ENCODE measurements around the gene LIN7A.

DNA sequence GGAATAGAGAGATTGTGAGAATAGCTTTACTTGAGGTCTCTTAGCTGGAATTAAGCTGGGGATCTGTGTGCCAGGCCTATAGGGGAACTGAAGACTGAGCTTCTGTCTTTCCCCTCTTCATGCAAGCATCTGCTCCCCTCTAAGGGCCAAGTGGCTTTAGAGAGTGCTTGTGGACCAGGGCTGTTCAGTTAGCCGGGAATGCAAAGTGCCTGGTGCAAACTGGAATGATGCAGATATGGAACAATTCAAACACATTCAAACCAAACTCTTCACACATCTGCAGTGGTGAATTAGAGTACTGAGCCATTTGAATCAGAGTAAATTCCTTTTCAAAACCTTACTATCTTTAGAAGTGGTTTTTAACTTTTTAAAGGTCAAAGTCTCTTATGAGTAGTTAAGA lies 99.0 kb downstream of the LIN7A start:
- no peak for TF ChIP-seq CTCF (IDR thresholded peaks at IDR 0.05)
- TF ChIP-seq POLR2A (IDR thresholded peaks at IDR 0.05): no peak

Data from adrenal gland (tissue), 5 donors.